B cell (primary cell): ENCODE data around the gene KIAA1217. TPM values are rescaled to one million over a fixed set of nuclear protein-coding genes. Genes with fewer than 3 reads are reported as not detected.

ENCODE experiments used
- ATAC-seq: fragments of 200-7000 bp; cut with Tn5 transposase; one replicate; pipeline ENCODE4 v1.10.0; 2021; ENCODE audit warnings: low read depth, mild to moderate bottlenecking, moderate number of reproducible peaks, moderate library complexity
- CTCF ChIA-PET: fragments of 350-600 bp; sonication (Branson Sonifier 250); formaldehyde crosslinking; loops from one replicate; lab custom pipeline; 2021; ENCODE audit warnings: antibody characterized with exemption, inconsistent platforms; lab: Charles Lee
- POLR2A ChIA-PET: fragments of 350-600 bp; sonication (Branson Sonifier 250); formaldehyde crosslinking; loops from one replicate; lab custom pipeline; 2021; ENCODE audit warnings: antibody characterized with exemption; lab: Charles Lee
- DNase-seq: peaks from one replicate; pipeline ENCODE4 v3.0.0; 2013
- H2AFZ ChIP-seq: 2 replicates; pipeline ENCODE4 v1.6.1; 2012; ENCODE audit warnings: mild to moderate bottlenecking, low read depth, low read length; ENCODE audit not compliant: insufficient read depth, poor library complexity, severe bottlenecking
- H3K27ac ChIP-seq, 2 donors: 1 replicate in 1 of 2; 2 replicates in 1 of 2; pipeline ENCODE4 v1.5.1; 2012 to 2013; ENCODE audit warnings: low read length in 2 of 2, mild to moderate bottlenecking in 2 of 2, moderate library complexity in 1 of 2
- H3K27me3 ChIP-seq, 4 experiments: fragments of 200-600 bp in 1 of 4; sonication (generic) in 1 of 4; replicated peaks in 1 of 4; 1 replicate in 2 of 4; 2 replicates in 2 of 4; pipeline versions ENCODE4 v1.6.1 to v1.7.0; 2013 to 2016; ENCODE audit warnings: low read length in 3 of 4, mild to moderate bottlenecking in 2 of 4, mixed read lengths in 1 of 4, moderate library complexity in 1 of 4; ENCODE audit not compliant: insufficient read depth in 4 of 4, control insufficient read depth in 3 of 4; ENCODE audit errors: control extremely low read depth in 1 of 4
- H3K36me3 ChIP-seq, 2 experiments: replicated peaks in 1 of 2; 1 replicate in 1 of 2; 2 replicates in 1 of 2; pipeline versions ENCODE4 v1.6.1 to v1.7.1; 2013; ENCODE audit warnings: low read length in 1 of 2; ENCODE audit not compliant: insufficient read depth in 2 of 2, control insufficient read depth in 1 of 2; ENCODE audit errors: control extremely low read depth in 1 of 2, extremely low read depth in 1 of 2
- H3K4me1 ChIP-seq, 2 donors: fragments of 200-600 bp in 1 of 2; sonication (generic) in 1 of 2; 1 replicate in 1 of 2; 2 replicates in 1 of 2; pipeline versions ENCODE4 v1.5.1 to v1.6.1; 2013 to 2017; ENCODE audit warnings: low read length in 2 of 2; ENCODE audit not compliant: control insufficient read depth in 2 of 2, insufficient read depth in 2 of 2
- H3K4me2 ChIP-seq: replicated peaks from 2 replicates; pipeline ENCODE3; 2012; ENCODE audit warnings: mild to moderate bottlenecking, low read depth, low read length; ENCODE audit not compliant: poor library complexity, severe bottlenecking
- H3K4me3 ChIP-seq, 5 experiments: fragments of 200-600 bp in 1 of 5; sonication (generic) in 1 of 5; 1 replicate in 3 of 5; 2 replicates in 2 of 5; pipeline versions ENCODE4 v1.5.1 to v1.7.0; 2011 to 2016; ENCODE audit warnings: low read length in 4 of 5, mild to moderate bottlenecking in 4 of 5, low read depth in 2 of 5, control low read depth in 1 of 5, moderate library complexity in 1 of 5; ENCODE audit not compliant: insufficient read depth in 1 of 5; ENCODE audit errors: control extremely low read depth in 1 of 5, extremely low read depth in 1 of 5
- H3K79me2 ChIP-seq: fragments of 200-600 bp; sonication (generic); one replicate; pipeline ENCODE4 v1.6.0; 2016; ENCODE audit warnings: low read length; ENCODE audit not compliant: control insufficient read depth, insufficient read depth
- H3K9ac ChIP-seq: fragments of 200-600 bp; sonication (generic); 2 replicates; pipeline ENCODE4 v1.6.1; 2017; ENCODE audit warnings: mild to moderate bottlenecking, low read length, moderate library complexity
- H3K9me3 ChIP-seq, 3 donors: one replicate each; pipeline versions ENCODE4 v1.6.1 to v1.7.1; 2013; ENCODE audit warnings: low read length in 2 of 3; ENCODE audit not compliant: control insufficient read depth in 2 of 3, insufficient read depth in 1 of 3; ENCODE audit errors: control extremely low read depth in 1 of 3
- H4K20me1 ChIP-seq: 2 replicates; pipeline ENCODE4 v1.6.0; 2012; ENCODE audit warnings: mild to moderate bottlenecking, low read length; ENCODE audit not compliant: insufficient read depth, control insufficient read depth, poor library complexity, severe bottlenecking
- H3K27ac Mint-ChIP-seq: one replicate; pipeline ENCODE4 v1.8.0; 2021; ENCODE audit warnings: mixed read lengths
- H3K27me3 Mint-ChIP-seq: one replicate; pipeline ENCODE4 v1.8.0; 2021; ENCODE audit warnings: mixed read lengths
- H3K4me1 Mint-ChIP-seq: one replicate; pipeline ENCODE4 v1.8.0; 2021; ENCODE audit warnings: mixed read lengths
- H3K4me3 Mint-ChIP-seq: one replicate; pipeline ENCODE4 v1.8.0; 2021; ENCODE audit warnings: mixed read lengths
- H3K9me3 Mint-ChIP-seq: one replicate; pipeline ENCODE4 v1.8.0; 2022; ENCODE audit warnings: mixed read lengths; ENCODE audit not compliant: insufficient read depth
- EZH2 ChIP-seq: IDR thresholded peaks from 2 replicates; pipeline ENCODE4 v1.6.1; 2012; ENCODE audit warnings: borderline replicate concordance, low read depth, mild to moderate bottlenecking, moderate library complexity, low read length; ENCODE audit not compliant: insufficient read depth, poor library complexity, severe bottlenecking
- WGBS: methylation state at CpG from one replicate; pipeline ENCODE4 v1.1.5; 2013; ENCODE audit warnings: missing lambda C conversion rate; ENCODE audit not compliant: insufficient coverage; 5-methylcytosine and 5-hydroxymethylcytosine counted together
- intact Hi-C: fragments of 100-400 bp; cut with micrococcal nuclease; formaldehyde crosslinking; loops from one replicate; pipeline ENCODE4 v1.10.0; 2022
- polyA plus RNA-seq: library from polyadenylated mRNA; depleted of rRNA; stranded (reverse); fragments of >200 nt; gene quantifications from 2 replicates; pipeline ENCODE4 v1.2.3, GENCODE V29; 2012
- total RNA-seq, 2 donors: library from RNA; stranded (reverse); fragments of 120-200 nt in 1 of 2; gene quantifications; 1 replicate in 1 of 2; 2 replicates in 1 of 2; pipeline versions ENCODE4 v1.2.3 to v1.2.4, GENCODE V29; 2013 to 2022
- TF ChIP-seq, protein P1 (sequence below): fragments of 200-600 bp; IDR thresholded peaks from one replicate; pipeline ENCODE4 v1.8.0; 2022; ENCODE audit warnings: antibody characterized with exemption, mild to moderate bottlenecking

Gene KIAA1217
- total and polyA plus RNA-seq, 2 donors (not counting 1 experiment from before 2014, with no cell fraction given), result 0.67 TPM; not detected in 1

DNA sequence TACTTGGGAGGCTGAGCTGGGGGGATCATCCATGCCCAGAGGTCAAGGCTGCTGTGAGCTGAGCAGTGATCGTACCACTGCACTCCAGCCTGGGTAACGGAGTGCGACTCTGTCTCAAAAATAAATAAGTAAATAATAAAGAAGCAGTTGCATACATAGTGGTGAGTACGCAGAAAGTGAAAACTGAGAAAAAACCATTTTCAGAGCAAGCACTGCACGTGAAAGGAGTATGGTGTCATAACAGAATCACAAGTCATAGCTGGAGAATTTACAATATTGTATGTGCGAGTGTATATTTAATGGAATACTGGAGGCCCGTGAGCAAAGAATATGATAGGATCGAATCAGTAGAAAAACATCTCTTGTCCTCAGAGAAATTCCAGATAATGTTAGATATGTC, 22.3 kb downstream of the KIAA1217 start:
- ATAC-seq, result no peak
- CTCF ChIA-PET, result no interaction called here
- Mint-ChIP-seq H3K4me3 (no peak overlapping the region), H3K9me3 (no peaks in the 10 kb centered on the region), H3K27me3 (no peaks in the 10 kb centered on the region), H3K4me1 (no peaks in the 10 kb centered on the region), H3K27ac (no peak overlapping the region)
- Histone ChIP-seq H3K36me3 (no peaks in the 10 kb centered on the region), H3K79me2 (no peaks in the 10 kb centered on the region), H3K27me3 (no peaks in the 10 kb centered on the region), H3K9me3 (no peaks in the 10 kb centered on the region), H2AFZ (no peak overlapping the region), H3K4me2 (no peak overlapping the region), H3K4me1 (no peaks in the 10 kb centered on the region), H3K9ac (no peak overlapping the region), H3K27ac (no peak overlapping the region), H4K20me1 (no peaks in the 10 kb centered on the region), H3K4me3 (no peak overlapping the region)
- DNase-seq, result no peak
- TF ChIP-seq, protein P1, sequence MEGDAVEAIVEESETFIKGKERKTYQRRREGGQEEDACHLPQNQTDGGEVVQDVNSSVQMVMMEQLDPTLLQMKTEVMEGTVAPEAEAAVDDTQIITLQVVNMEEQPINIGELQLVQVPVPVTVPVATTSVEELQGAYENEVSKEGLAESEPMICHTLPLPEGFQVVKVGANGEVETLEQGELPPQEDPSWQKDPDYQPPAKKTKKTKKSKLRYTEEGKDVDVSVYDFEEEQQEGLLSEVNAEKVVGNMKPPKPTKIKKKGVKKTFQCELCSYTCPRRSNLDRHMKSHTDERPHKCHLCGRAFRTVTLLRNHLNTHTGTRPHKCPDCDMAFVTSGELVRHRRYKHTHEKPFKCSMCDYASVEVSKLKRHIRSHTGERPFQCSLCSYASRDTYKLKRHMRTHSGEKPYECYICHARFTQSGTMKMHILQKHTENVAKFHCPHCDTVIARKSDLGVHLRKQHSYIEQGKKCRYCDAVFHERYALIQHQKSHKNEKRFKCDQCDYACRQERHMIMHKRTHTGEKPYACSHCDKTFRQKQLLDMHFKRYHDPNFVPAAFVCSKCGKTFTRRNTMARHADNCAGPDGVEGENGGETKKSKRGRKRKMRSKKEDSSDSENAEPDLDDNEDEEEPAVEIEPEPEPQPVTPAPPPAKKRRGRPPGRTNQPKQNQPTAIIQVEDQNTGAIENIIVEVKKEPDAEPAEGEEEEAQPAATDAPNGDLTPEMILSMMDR, result no peak
- no peak for TF ChIP-seq EZH2
- WGBS, result 71% methylated on average over 1 of the region's 8 CpGs
- POLR2A ChIA-PET, result no interaction called here
- intact Hi-C loops, result no loop called here

DNA sequence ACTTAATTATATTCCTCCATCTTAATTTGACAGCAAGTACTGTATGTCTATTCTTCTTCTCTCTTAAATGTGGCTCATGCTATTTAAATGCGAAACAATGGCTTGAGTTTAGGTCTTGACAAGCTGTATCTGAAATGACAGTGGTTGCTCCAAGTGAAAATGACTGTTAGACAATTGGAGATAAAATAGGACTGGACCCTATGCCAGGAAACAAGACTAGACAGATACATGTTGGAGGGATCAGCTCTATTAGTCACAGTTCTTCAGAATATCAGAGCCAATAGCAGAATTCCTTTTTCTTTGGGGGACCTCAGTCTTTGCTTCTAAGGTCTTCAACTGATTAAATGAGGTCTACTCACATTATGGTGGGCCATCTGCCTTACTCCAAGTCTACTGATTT, 25.8 kb downstream of the KIAA1217 start:
- no peak overlapping the region for H3K9ac ChIP-seq
- Mint-ChIP-seq H3K4me3 (no peak overlapping the region), H3K9me3 (no peaks in the 10 kb centered on the region), H3K4me1 (no peaks in the 10 kb centered on the region), H3K27ac (no peak overlapping the region), H3K27me3 (peaks cover 11% of the 10 kb centered on the region)
- ChIA-PET POLR2A (no interaction called here), CTCF (no interaction called here)
- H3K4me2 ChIP-seq, result no peak overlapping the region
- intact Hi-C loops, result no loop called here
- H3K27ac ChIP-seq, result no peak overlapping the region
- no peaks in the 10 kb centered on the region for H3K27me3 ChIP-seq
- no peaks in the 10 kb centered on the region for H4K20me1 ChIP-seq
- no CpG with 5 or more reads among the region's 1 CpG for WGBS
- no peak overlapping the region for H3K4me3 ChIP-seq
- ATAC-seq (no peak), DNase-seq (no peak)
- H3K4me1 ChIP-seq, result no peaks in the 10 kb centered on the region
- H3K36me3 ChIP-seq, result no peaks in the 10 kb centered on the region
- no peak overlapping the region for H2AFZ ChIP-seq
- H3K9me3 ChIP-seq, result no peaks in the 10 kb centered on the region
- no peaks in the 10 kb centered on the region for H3K79me2 ChIP-seq
- TF ChIP-seq, protein P1, result no peak
- TF ChIP-seq EZH2, result no peak
